ENCODE measurements around the gene C4B. TPM values are rescaled to one million over a fixed set of nuclear protein-coding genes. Genes with fewer than 3 reads are reported as not detected.

C4B gene
- total RNA-seq, 1 experiment from 2014 or later, result 6.3 TPM

- Histone ChIP-seq H3K4me1 (ENCODE audit: control insufficient read depth in 1 of 2, insufficient read depth in 2 of 2, low read length in 2 of 2) (peaks cover 2 to 9% of the 10 kb centered on the region in 2 experiments; a peak in 2 of 4 replicates), H3K36me3 (ENCODE audit: control insufficient read depth in 1 of 2, insufficient read depth in 2 of 2, low read length in 2 of 2) (no peaks in the 10 kb centered on the region), H3K9ac (ENCODE audit: low read length) (no peak overlapping the region), H3K27ac (ENCODE audit: low read depth, low read length) (no peak overlapping the region), H3K9me2 (ENCODE audit: insufficient read depth) (no peaks in the 10 kb centered on the region), H3K4me3 (replicated peaks in 1 of 2; ENCODE audit: low read depth in 1 of 2, low read length in 2 of 2) (no peak overlapping the region), H3K4me2 (ENCODE audit: low read length) (no peak overlapping the region), H2AFZ (ENCODE audit: low read depth, low read length, poor library complexity, severe bottlenecking) (no peak overlapping the region), H3K9me3 (ENCODE audit: control insufficient read depth in 1 of 2, insufficient read depth in 1 of 2, low read depth in 1 of 2, low read length in 2 of 2) (no peaks in the 10 kb centered on the region), H3K27me3 (ENCODE audit: insufficient read depth, low read length) (no peaks in the 10 kb centered on the region), H3K79me2 (ENCODE audit: insufficient read depth, low read length) (no peaks in the 10 kb centered on the region), H4K20me1 (ENCODE audit: insufficient read depth) (no peaks in the 10 kb centered on the region)
- intact Hi-C loops (cut with micrococcal nuclease), result no loop called here
- no peak for TF ChIP-seq POLR2AphosphoS5 (IDR thresholded peaks at IDR 0.05; ENCODE audit: low read depth, low read length)
- TF ChIP-seq EZH2phosphoT487 (IDR thresholded peaks at IDR 0.05; ENCODE audit: borderline replicate concordance), result no peak
- no peak for TF ChIP-seq CTCF (IDR thresholded peaks at IDR 0.05 in 2 of 3, conservative IDR thresholded peaks at IDR 0.05 in 1 of 3; ENCODE audit: borderline replicate concordance in 1 of 3, insufficient read depth in 1 of 3, low read depth in 2 of 3, low read length in 2 of 3)
- no peak for TF ChIP-seq JUND (IDR thresholded peaks at IDR 0.05)
- TF ChIP-seq CEBPB (IDR thresholded peaks at IDR 0.05; ENCODE audit: low read depth), result no peak
- TF ChIP-seq ELF1 (IDR thresholded peaks at IDR 0.05; ENCODE audit: borderline replicate concordance, low read depth), result no peak
- no peak for TF ChIP-seq ATF3 (IDR thresholded peaks at IDR 0.05)
- TF ChIP-seq EZH2 (IDR thresholded peaks at IDR 0.05), result no peak
- ChIA-PET RAD21 (ENCODE audit: low non-redundant PET in 1 of 2, low total read pairs in 2 of 2, uncharacterized antibody in 2 of 2, unreplicated experiment in 2 of 2) (no interaction called here), CTCF (no interaction called here), POLR2A (no interaction called here)
- DNase-seq (ENCODE audit: low read depth, low spot score), result no peak
- no TSS peak for BruUV-seq (replicated peaks)
- ATAC-seq, result no peak
Observed at GRCh38 chr6:32069878-32070515, 55.4 kb downstream of the C4B start.

Data from HCT116 (cell line).